SK-N-SH (cell line): ENCODE data around the gene DNAH14. TPM values are rescaled to one million over a fixed set of nuclear protein-coding genes. Genes with fewer than 3 reads are reported as not detected.

Experiments used
- CTCF ChIA-PET: fragments of 300-600, 350-600 bp; formaldehyde crosslinking; extraction: SDS; loops from one replicate; lab custom pipeline; 2021; lab: Yijun Ruan, JAX
- POLR2A ChIA-PET: fragments of 350-600 bp; sonication (Branson Sonifier 250); formaldehyde crosslinking; extraction: SDS; loops from one replicate; lab custom pipeline; 2020; ENCODE audit warnings: antibody characterized with exemption, inconsistent platforms; lab: Yijun Ruan, JAX
- DNase-seq: peaks from one replicate; pipeline ENCODE4 v3.0.0; 2012
- H2AFZ ChIP-seq: fragments of 200-600 bp; sonication (generic); 2 replicates; pipeline ENCODE4 v1.8.1; 2016; ENCODE audit warnings: antibody characterized with exemption, mild to moderate bottlenecking, low read depth
- H3F3A ChIP-seq: fragments of 200-600 bp; sonication (generic); replicated peaks from 2 replicates; pipeline ENCODE3; 2016; ENCODE audit warnings: antibody characterized with exemption, mild to moderate bottlenecking; ENCODE audit not compliant: insufficient read depth
- H3K27ac ChIP-seq, 2 experiments: fragments of 200-500 bp in 1 of 2; fragments of 200-600 bp in 1 of 2; sonication (Bioruptor generic) in 1 of 2; sonication (generic), shearing (Covaris generic) in 1 of 2; 2 replicates each; pipeline versions ENCODE4 v1.5.1 to v1.6.1; 2014 to 2016; ENCODE audit warnings: low read depth in 2 of 2, inconsistent platforms in 1 of 2, low read length in 1 of 2, mild to moderate bottlenecking in 1 of 2, mixed read lengths in 1 of 2
- H3K27me3 ChIP-seq: fragments of 200-600 bp; sonication (generic), shearing (Covaris generic); 2 replicates; pipeline ENCODE4 v1.6.1; 2016; ENCODE audit warnings: mixed run types; ENCODE audit not compliant: insufficient read depth
- H3K36me3 ChIP-seq, 2 experiments: fragments of 200-500 bp in 1 of 2; fragments of 200-600 bp in 1 of 2; sonication (Bioruptor generic) in 1 of 2; sonication (generic) in 1 of 2; replicated peaks in 1 of 2; 2 replicates each; pipeline versions ENCODE3 to v1.5.1; 2014 to 2016; ENCODE audit warnings: low read length in 1 of 2, mild to moderate bottlenecking in 1 of 2; ENCODE audit not compliant: insufficient read depth in 2 of 2, control insufficient read depth in 1 of 2
- H3K4me1 ChIP-seq, 2 experiments: fragments of 200-500 bp in 1 of 2; fragments of 200-600 bp in 1 of 2; sonication (Bioruptor generic) in 1 of 2; sonication (generic), shearing (Covaris generic) in 1 of 2; 2 replicates each; pipeline versions ENCODE4 v1.5.1 to v1.6.1; 2014 to 2016; ENCODE audit warnings: low read depth in 1 of 2, low read length in 1 of 2, mixed run types in 1 of 2; ENCODE audit not compliant: insufficient read depth in 2 of 2, control insufficient read depth in 1 of 2
- H3K4me2 ChIP-seq: fragments of 200-600 bp; sonication (generic), shearing (Covaris generic); 2 replicates; pipeline ENCODE4 v1.6.1; 2017; ENCODE audit warnings: mixed run types
- H3K4me3 ChIP-seq, 2 experiments: fragments of 200-500 bp in 1 of 2; fragments of 200-600 bp in 1 of 2; sonication (Bioruptor generic) in 1 of 2; sonication (generic), shearing (Covaris generic) in 1 of 2; 2 replicates each; pipeline versions ENCODE4 v1.5.1 to v1.8.1; 2014 to 2016; ENCODE audit warnings: low read depth in 2 of 2, inconsistent platforms in 1 of 2, low read length in 1 of 2, mild to moderate bottlenecking in 1 of 2, mixed read lengths in 1 of 2, moderate library complexity in 1 of 2
- H3K79me2 ChIP-seq: fragments of 200-600 bp; sonication (generic); 2 replicates; pipeline ENCODE4 v1.8.1; 2017; ENCODE audit warnings: mild to moderate bottlenecking; ENCODE audit not compliant: insufficient read depth
- H3K9ac ChIP-seq: fragments of 200-600 bp; sonication (generic); 2 replicates; pipeline ENCODE4 v1.6.1; 2017; ENCODE audit warnings: mixed run types
- H3K9me2 ChIP-seq: fragments of 200-600 bp; sonication (generic); 2 replicates; pipeline ENCODE4 v1.6.1; 2017; ENCODE audit warnings: mixed run types
- H3K9me3 ChIP-seq: fragments of 200-600 bp; sonication (generic); 2 replicates; pipeline ENCODE4 v1.6.1; 2017; ENCODE audit warnings: mixed run types, mild to moderate bottlenecking, moderate library complexity
- H4K20me1 ChIP-seq: fragments of 200-600 bp; sonication (generic); 2 replicates; pipeline ENCODE4 v1.6.1; 2017; ENCODE audit warnings: mild to moderate bottlenecking, mixed run types; ENCODE audit not compliant: insufficient read depth
- CHD2 ChIP-seq: fragments of 150-350 bp; IDR thresholded peaks from 2 replicates; pipeline ENCODE4 v1.6.1; 2018; ENCODE audit warnings: low read length; ENCODE audit not compliant: partially characterized antibody
- ELF1 ChIP-seq: IDR thresholded peaks from 2 replicates; pipeline ENCODE4 v1.4.0; 2012
- MAX ChIP-seq: IDR thresholded peaks from 2 replicates; pipeline ENCODE4 v1.4.0; 2012; ENCODE audit warnings: low read depth
- MXI1 ChIP-seq: IDR thresholded peaks from 2 replicates; pipeline ENCODE4 v1.6.1; 2012; ENCODE audit warnings: mild to moderate bottlenecking, low read depth, low read length, improper control_type of control experiment
- NRF1 ChIP-seq: IDR thresholded peaks from 2 replicates; pipeline ENCODE4 v1.6.1; 2012; ENCODE audit warnings: low read depth, mild to moderate bottlenecking, low read length
- PBX3 ChIP-seq: IDR thresholded peaks from 2 replicates; pipeline ENCODE4; 2012
- POLR2AphosphoS5 ChIP-seq: IDR thresholded peaks from 2 replicates; pipeline ENCODE4 v1.6.1; 2012; ENCODE audit warnings: low read depth, low read length
- REST ChIP-seq: IDR thresholded peaks from 2 replicates; pipeline ENCODE4 v1.6.1; 2012; ENCODE audit warnings: mild to moderate bottlenecking, low read depth, low read length, moderate library complexity
- SIN3A ChIP-seq: IDR thresholded peaks from 2 replicates; pipeline ENCODE4 v1.6.1; 2012; ENCODE audit warnings: low read depth, mild to moderate bottlenecking, low read length, moderate library complexity, borderline replicate concordance
- TAF1 ChIP-seq: IDR thresholded peaks from 2 replicates; pipeline ENCODE4 v1.6.1; 2012; ENCODE audit warnings: low read depth, mild to moderate bottlenecking, low read length, moderate library complexity, borderline replicate concordance
- TEAD4 ChIP-seq: IDR thresholded peaks from 2 replicates; pipeline ENCODE4 v1.4.0; 2012; ENCODE audit warnings: mild to moderate bottlenecking, borderline replicate concordance; ENCODE audit not compliant: insufficient read depth
- USF1 ChIP-seq: IDR thresholded peaks from 2 replicates; pipeline ENCODE4 v1.4.0; 2012; ENCODE audit warnings: low read depth, borderline replicate concordance
- WGBS: methylation state at CpG from one replicate; pipeline ENCODE4 v1.1.6; 2017; ENCODE audit warnings: low lambda C conversion rate; 5-methylcytosine and 5-hydroxymethylcytosine counted together
- polyA plus RNA-seq, 3 experiments: library from polyadenylated mRNA; depleted of rRNA; stranded (reverse); fragments of >200 nt; gene quantifications; 2 replicates each; pipeline ENCODE4 v1.2.3, GENCODE V29; 2012

The DNAH14 gene
- polyA plus RNA-seq (2012; rRNA removed) = 8.0 and 11.3 TPM in 2 replicates
- 10.7 and 16.2 TPM in 2 replicates for polyA plus RNA-seq (2012; cell fraction: cytosol; rRNA removed)
- polyA plus RNA-seq (2012; cell fraction: nucleus; rRNA removed) = 9.7 and 21.7 TPM in 2 replicates

GRCh38 chr1:224929335-224930237 is at the start of gene DNAH14:
Gene DNAH14, plus strand, starts transcription at chr1:224929675. Its CDS starts 23,028 bp downstream, at chr1:224952703.
- H3K36me3 ChIP-seq = peaks cover 0 to 11% of the 10 kb centered on the region in 2 experiments
- under 1% methylated on average over 24 of the region's 75 CpGs for WGBS
- no peaks in the 10 kb centered on the region for H3K9me2 ChIP-seq
- no peaks in the 10 kb centered on the region for H4K20me1 ChIP-seq
- peak within 1 kb of the TSS; percentile 84 for H3K4me2 ChIP-seq
- POLR2A ChIA-PET = interaction anchor here (0.6 to 1.2 kb wide), 2 partner anchors 30 to 232 kb away, joined by 3 read pairs; no protein-coding TSS in a partner anchor
- peaks cover 11% of the 10 kb centered on the region for H3F3A ChIP-seq
- peak; percentile 92 for DNase-seq
- H3K9me3 ChIP-seq = peaks cover 19% of the 10 kb centered on the region
- H3K4me3 ChIP-seq = peak within 1 kb of the TSS; percentile 69 to 75
- CTCF ChIA-PET = interaction anchor here (0.9 to 1.4 kb wide), 6 partner anchors 9 to 1806 kb away, joined by 3 to 5 read pairs (median 4); no protein-coding TSS in a partner anchor
- H3K9ac ChIP-seq = peak within 1 kb of the TSS; percentile 71
- peak within 1 kb of the TSS; percentile 96 for H2AFZ ChIP-seq
- peak; percentile 91 for TF ChIP-seq MAX
- TF ChIP-seq PBX3 = no peak
- peak; percentile 77 for TF ChIP-seq MXI1
- TF ChIP-seq REST = no peak
- peak; percentile 42; the same call in 1 of the 2 replicates for TF ChIP-seq USF1
- TF ChIP-seq TAF1 = peak; percentile 73; the same call in 1 of the 2 replicates
- no peak for TF ChIP-seq TEAD4
- peak; percentile 65 for TF ChIP-seq CHD2
- peak; percentile 32; the same call in 1 of the 2 replicates for TF ChIP-seq ELF1
- peak; percentile 84 for TF ChIP-seq POLR2AphosphoS5
- TF ChIP-seq NRF1 = peak; percentile 75
- TF ChIP-seq SIN3A = 0 out of 2 replicates have a peak, but pooled peaks have one; percentile 33
- peaks cover 0 to 2% of the 10 kb centered on the region in 2 experiments; a peak in 1 of 4 replicates for H3K4me1 ChIP-seq
- peaks cover 35% of the 10 kb centered on the region; the same call in 1 of the 2 replicates for H3K79me2 ChIP-seq
- H3K27ac ChIP-seq = peak within 1 kb of the TSS; percentile 67 to 87
- no peaks in the 10 kb centered on the region for H3K27me3 ChIP-seq
